ENCODE data around the gene PLCL2. TPM values are rescaled to one million over a fixed set of nuclear protein-coding genes. Genes with fewer than 3 reads are reported as not detected.

Gene PLCL2
- total RNA-seq, 1 donor from 2014 or later, result 11.3 TPM

DNA sequence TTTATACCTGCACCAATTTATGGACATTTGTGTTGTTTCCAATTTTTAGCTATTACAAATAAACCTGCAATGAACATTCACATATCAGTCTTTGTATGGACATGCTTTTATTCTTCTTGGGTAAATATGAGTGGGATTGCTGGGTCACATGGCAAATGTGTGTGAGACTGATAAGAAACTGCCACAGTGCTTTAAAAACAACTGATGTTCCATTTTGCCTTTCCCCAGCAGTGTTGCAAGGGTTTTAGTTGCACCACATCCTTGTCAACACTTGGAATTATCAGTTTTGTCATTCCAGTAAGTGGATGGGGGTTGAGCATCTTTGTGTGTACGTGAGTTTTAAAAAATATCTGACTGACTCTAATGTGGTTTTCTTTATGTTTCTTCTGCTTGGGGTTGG is 191.2 kb downstream of the PLCL2 start:
- Mint-ChIP-seq H3K4me3 (ENCODE audit: low read depth) (no peak overlapping the region), H3K9me3 (ENCODE audit: low read depth) (peaks cover 4% of the 10 kb centered on the region), H3K27me3 (no peaks in the 10 kb centered on the region), H3K27ac (no peak overlapping the region), H3K36me3 (ENCODE audit: insufficient read depth) (peaks cover 4% of the 10 kb centered on the region), H3K4me1 (ENCODE audit: low read depth) (no peaks in the 10 kb centered on the region)
- no peak for TF ChIP-seq CTCF (IDR thresholded peaks at IDR 0.05; ENCODE audit: unreplicated experiment)
- no peak for DNase-seq (ENCODE audit: low spot score, unreplicated experiment)

GRCh38 chr3:17076940-17077605 is 192.3 kb downstream of the PLCL2 start:
- Mint-ChIP-seq H3K27ac (no peak overlapping the region), H3K4me3 (ENCODE audit: low read depth) (no peak overlapping the region), H3K27me3 (no peaks in the 10 kb centered on the region), H3K36me3 (ENCODE audit: insufficient read depth) (peaks cover 6% of the 10 kb centered on the region), H3K4me1 (ENCODE audit: low read depth) (no peaks in the 10 kb centered on the region), H3K9me3 (ENCODE audit: low read depth) (peaks cover 4% of the 10 kb centered on the region)
- no peak for DNase-seq (ENCODE audit: low spot score, unreplicated experiment)
- TF ChIP-seq CTCF (IDR thresholded peaks at IDR 0.05; ENCODE audit: unreplicated experiment), result no peak

- no peaks in the 10 kb centered on the region for H3K27me3 Mint-ChIP-seq
- no peak overlapping the region for H3K27ac Mint-ChIP-seq
- no peak for TF ChIP-seq CTCF (IDR thresholded peaks at IDR 0.05; ENCODE audit: unreplicated experiment)
- peaks cover 4% of the 10 kb centered on the region for H3K9me3 Mint-ChIP-seq (ENCODE audit: low read depth)
- no peaks in the 10 kb centered on the region for H3K4me1 Mint-ChIP-seq (ENCODE audit: low read depth)
- DNase-seq (ENCODE audit: low spot score, unreplicated experiment), result no peak
- no peak overlapping the region for H3K4me3 Mint-ChIP-seq (ENCODE audit: low read depth)
- peaks cover 6% of the 10 kb centered on the region for H3K36me3 Mint-ChIP-seq (ENCODE audit: insufficient read depth)
Measured at GRCh38 chr3:17077606-17078005, 192.9 kb downstream of the PLCL2 start.

GRCh38 chr3:17078926-17079465 is 194.2 kb downstream of the PLCL2 start:
- no peak overlapping the region for H3K27ac Mint-ChIP-seq

GRCh38 chr3:17079933-17080332 is 195.2 kb downstream of the PLCL2 start:
- Mint-ChIP-seq H3K4me3 (ENCODE audit: low read depth) (no peak overlapping the region), H3K27ac (no peak overlapping the region), H3K4me1 (ENCODE audit: low read depth) (no peaks in the 10 kb centered on the region), H3K36me3 (ENCODE audit: insufficient read depth) (peaks cover 14% of the 10 kb centered on the region), H3K27me3 (no peaks in the 10 kb centered on the region), H3K9me3 (ENCODE audit: low read depth) (peaks cover 9% of the 10 kb centered on the region)
- TF ChIP-seq CTCF (IDR thresholded peaks at IDR 0.05; ENCODE audit: unreplicated experiment), result no peak
- DNase-seq (ENCODE audit: low spot score, unreplicated experiment), result no peak

More at GRCh38 chr3:17078926-17079465, 194.2 kb downstream of the PLCL2 start:
- no peak for DNase-seq (ENCODE audit: low spot score, unreplicated experiment)
- H3K4me1 Mint-ChIP-seq (ENCODE audit: low read depth), result no peaks in the 10 kb centered on the region
- no peak for TF ChIP-seq CTCF (IDR thresholded peaks at IDR 0.05; ENCODE audit: unreplicated experiment)
- H3K9me3 Mint-ChIP-seq (ENCODE audit: low read depth), result peaks cover 4% of the 10 kb centered on the region
- H3K4me3 Mint-ChIP-seq (ENCODE audit: low read depth), result no peak overlapping the region
- peaks cover 8% of the 10 kb centered on the region for H3K36me3 Mint-ChIP-seq (ENCODE audit: insufficient read depth)
- no peaks in the 10 kb centered on the region for H3K27me3 Mint-ChIP-seq
